ENCODE results near the gene CYTH3. TPM values are rescaled to one million over a fixed set of nuclear protein-coding genes. Genes with fewer than 3 reads are reported as not detected.
"Not testable (repeated sequence)": the region's sequence is repeated elsewhere in the genome, so short reads cannot be mapped to it uniquely, and the experiment has no call there.

CYTH3 gene, protein sequence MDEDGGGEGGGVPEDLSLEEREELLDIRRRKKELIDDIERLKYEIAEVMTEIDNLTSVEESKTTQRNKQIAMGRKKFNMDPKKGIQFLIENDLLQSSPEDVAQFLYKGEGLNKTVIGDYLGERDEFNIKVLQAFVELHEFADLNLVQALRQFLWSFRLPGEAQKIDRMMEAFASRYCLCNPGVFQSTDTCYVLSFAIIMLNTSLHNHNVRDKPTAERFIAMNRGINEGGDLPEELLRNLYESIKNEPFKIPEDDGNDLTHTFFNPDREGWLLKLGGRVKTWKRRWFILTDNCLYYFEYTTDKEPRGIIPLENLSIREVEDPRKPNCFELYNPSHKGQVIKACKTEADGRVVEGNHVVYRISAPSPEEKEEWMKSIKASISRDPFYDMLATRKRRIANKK
- 10 to 100 TPM; 26.4 to 30.2 TPM for total RNA-seq
- long read RNA-seq, full-length matches to known transcripts: 2 of 14 reads
- long read RNA-seq, partial matches to known transcripts: 2 of 14 reads
- long read RNA-seq, other reads (novel, unspliced or antisense): 10 of 14 reads

DNA sequence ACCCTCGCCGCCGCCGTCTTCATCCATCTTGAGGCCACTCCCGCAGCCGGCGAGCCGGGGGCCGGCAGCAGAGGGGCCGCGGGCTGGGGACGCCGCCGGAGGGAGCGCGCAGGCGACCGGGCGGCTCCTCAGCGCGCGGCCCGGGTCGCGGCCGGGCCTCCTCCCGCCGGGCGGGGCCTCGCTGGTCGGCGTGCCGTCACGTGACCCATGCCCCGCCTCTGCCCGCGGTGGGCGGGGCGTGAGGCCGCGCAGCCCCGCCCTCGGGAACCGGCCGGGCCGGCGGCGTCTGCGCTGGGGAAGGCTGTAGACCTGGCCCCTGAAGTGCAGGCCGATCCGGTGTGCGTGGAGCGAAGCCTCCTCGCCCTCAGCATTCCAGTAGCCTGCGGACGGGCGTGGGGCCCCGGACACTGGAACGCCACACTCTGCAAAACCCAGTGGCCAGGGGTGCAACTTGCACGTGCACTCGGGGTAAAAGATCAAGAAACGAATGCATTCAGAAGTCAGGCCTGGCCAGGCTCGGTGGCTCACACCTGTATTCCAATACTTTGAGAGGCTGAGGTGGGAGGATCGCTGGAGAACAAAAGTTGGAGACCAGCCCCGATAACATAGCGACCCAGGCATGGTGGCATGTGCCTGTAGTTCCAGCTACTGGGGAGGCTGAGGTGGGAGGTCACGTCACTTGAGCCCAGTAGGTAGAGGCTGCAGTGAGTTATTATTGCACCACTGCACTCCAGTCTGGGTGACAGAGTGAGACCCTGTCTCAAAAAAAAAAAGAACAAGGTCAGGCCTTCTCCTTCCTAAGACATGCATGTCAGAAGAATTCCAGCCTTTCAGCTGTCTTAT is at the start of gene CYTH3:
Gene CYTH3 (minus strand): TSS at position 144 of the 843 bp plus-strand sequence. CDS start 117 bp downstream, at position 27.
- DNase-seq: peak; percentile 81
- ATAC-seq: peak; percentile 96 to 97
- intact Hi-C loops (cut with DNase I): loop anchor here in 1 of 2 donors (5.0 to 10.0 kb wide), 2 partner anchors 52 to 110 kb away; no protein-coding TSS in a partner anchor

DNA sequence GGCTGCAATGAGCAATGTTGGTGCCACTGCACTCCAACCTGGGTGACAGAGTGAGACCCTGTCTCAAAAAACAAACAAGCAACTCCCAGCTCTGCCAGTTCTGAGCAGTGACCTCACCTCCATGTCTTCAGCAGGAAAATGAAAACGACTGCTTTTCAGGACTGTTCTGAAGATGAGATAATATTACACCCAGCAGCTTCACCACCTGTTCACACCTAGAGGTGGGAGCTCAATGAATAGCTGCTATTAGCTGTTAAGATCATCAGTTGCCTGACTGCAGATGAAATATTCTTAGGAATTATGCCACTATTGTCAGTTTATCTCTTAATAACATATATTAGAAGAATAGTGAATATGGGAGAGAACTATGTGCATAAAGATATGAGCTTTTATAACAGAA is 48.4 kb upstream of the CYTH3 start:
- DNase-seq: no peak

DNA sequence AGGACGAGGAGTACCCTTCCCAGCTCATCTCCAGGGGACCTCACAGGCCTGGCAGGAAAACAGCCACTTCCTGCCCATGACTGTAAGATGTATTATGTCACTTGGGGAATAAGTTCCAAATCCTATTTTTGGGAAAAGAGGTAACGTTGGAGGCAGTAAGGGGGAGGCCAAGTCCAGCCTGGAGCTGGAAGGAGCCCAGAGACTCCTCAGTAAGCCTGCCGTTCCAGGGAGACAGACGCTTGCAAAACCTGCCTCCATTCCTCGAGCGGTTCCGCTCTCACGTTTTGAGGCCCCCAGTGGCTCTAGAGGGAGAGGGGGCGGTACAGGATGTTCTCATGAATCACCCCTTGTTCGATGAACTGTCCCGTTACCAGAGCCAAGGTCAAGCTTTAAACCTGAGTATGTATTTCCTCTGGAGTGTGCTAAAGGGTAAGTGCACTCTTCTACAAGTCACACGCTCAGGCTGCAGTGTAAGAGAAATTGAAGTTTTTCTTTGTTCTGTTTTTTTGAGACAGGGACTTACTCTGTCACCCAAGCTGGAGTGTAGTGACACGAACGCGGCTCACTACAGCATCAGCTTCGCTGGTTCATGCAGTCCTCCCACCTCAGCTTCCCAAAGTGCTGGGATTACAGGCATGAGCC is 45.5 kb upstream of the CYTH3 start:
- peak; percentile 84 to 85 for ATAC-seq
- intact Hi-C loops (cut with DNase I): no loop called here
- peak; percentile 77 for DNase-seq

More for the DNA sequence above, 48.4 kb upstream of the CYTH3 start:
- ATAC-seq: no peak
- intact Hi-C loops (cut with DNase I): loop anchor here in 1 of 2 donors (10.0 kb wide), 2 partner anchors 46 to 326 kb away; partner anchors contain the start of gene CYTH3

DNA sequence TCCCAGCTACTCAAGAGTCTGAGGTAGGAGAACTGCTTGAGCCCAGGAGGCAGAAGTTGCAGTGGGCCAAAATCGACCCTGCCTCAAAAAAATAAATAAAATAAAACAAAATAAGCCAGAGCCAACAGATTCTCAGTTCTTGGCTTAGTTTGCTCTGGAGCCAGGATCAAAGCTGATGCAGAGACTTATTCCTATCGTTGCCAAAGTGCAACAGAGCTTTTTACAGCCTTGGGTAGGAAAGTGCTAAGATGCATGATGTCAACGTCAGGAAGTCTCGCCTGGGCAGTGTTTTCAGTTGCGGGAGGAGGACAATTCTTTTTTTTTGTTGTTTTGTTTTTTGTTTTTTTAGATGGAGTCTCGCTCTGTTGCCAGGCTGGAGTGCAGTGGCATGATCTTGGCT is 43.8 kb upstream of the CYTH3 start:
- intact Hi-C loops (cut with DNase I): no loop called here
- ATAC-seq: no peak
- DNase-seq: no peak

DNA sequence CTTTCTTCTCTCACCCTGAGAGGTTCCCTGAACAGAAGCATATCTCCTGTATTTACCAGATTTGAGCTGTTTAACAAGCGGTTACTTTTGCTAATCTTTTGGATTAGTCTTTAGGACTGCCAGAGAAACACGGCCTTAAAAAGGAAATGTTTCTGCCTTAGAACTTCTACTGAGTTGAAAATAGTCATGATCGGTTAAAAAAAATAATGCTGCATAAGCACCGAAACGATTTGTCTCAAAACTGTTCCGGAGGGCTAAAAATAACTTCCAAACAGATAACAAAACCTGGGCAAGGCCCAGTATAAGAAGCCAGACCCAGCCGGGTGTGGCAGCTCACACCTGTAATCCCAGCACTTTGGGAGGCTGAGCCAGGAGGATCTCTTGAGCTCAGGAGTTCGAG is 43.3 kb upstream of the CYTH3 start:
- DNase-seq (no peak), ATAC-seq (no peak)
- intact Hi-C loops (cut with DNase I): no loop called here

DNA sequence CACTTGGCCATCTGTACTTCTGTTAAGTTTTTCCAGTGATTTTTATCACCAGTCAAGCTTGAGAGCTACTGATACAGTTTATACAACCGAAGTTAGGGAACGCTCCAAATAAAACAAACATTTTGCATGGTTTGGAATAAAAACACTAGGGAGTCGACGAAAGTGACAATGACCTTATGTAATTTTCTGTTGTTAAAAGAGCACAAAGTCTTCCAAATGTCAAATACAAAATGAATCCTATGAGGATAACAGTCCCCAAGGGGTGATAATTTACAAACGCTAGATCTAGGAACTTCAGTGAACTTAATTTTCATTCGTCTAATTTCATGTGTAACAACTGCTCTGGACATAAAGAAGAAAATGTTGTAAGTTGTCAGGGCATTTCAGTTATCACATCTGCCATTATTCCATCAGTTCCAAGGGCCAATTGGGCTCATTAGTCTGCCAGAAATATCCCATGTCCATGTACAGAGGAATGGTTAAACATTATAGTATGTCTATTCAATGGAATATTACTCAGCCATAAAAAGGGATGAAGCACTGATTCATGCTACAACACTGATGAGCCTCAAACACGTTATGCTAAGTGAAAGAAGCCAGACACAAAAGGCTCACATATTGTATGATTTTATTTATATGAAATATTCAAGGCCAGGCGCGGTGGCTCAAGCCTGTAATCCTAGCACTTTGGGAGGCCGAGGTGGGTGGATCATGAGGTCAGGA is 38.0 kb upstream of the CYTH3 start:
- intact Hi-C loops (cut with DNase I): no loop called here
- ATAC-seq: no peak
- DNase-seq: no peak

DNA sequence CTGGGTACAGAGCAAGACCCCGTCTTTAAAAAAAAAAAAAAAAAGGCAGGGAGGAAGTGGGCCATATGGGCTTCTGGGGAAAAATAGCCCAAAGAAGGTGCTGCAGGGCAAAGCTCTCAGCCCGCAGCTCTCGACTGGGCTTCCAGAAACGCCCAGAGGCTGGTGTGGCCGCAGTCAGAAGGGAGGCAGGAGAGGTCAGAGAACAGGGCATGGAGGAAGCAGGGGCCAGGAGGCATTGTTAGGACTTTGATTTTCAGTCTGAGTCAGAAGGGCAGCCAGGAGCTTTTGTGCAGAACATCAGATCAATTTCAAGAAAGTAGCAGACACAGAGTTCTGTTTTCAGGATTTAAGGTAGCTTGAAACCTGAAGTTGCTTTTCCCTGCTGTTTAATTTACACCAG is 35.3 kb upstream of the CYTH3 start:
- DNase-seq: no peak
- intact Hi-C loops (cut with DNase I): no loop called here
- no peak for ATAC-seq

DNA sequence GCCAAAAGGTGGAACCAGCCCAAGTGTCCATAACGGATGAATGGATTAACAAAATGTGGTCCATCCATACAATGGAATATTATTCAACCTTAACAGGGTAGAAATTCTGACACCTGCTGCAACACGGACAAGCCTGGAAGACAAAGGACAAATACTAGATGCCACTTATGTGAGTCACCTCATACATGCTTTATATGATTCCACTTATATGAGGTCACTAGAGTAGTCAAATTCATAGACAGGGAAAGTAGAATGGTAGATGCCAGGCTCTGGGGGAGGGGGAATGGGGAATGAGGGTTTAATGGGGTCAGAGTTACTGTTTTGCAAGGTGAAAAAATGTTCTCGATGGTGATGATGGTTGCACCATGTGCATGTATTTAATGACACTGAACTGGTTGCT is 34.0 kb upstream of the CYTH3 start:
- ATAC-seq: no peak
- no peak for DNase-seq
- intact Hi-C loops (cut with DNase I): no loop called here

DNA sequence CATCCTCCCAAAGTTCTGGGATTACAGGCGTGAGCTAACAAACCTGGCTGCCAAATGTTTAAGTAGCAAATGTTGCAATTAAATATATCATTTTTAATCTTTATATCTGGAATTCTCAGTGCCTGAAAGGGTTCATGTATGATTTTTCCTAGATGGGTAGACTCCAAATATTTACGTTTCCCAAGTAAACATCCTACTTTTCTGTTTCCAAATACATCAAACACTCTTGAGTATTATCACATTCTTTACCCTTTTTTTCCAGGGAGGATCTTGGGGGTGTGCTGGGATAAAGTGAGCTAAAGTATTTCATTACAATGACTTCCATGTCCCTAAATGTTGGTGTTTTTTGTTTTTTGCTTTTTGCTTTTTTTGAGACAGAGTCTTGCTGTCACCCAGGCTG is 32.9 kb upstream of the CYTH3 start:
- DNase-seq: no peak
- no peak for ATAC-seq
- intact Hi-C loops (cut with DNase I): no loop called here

DNA sequence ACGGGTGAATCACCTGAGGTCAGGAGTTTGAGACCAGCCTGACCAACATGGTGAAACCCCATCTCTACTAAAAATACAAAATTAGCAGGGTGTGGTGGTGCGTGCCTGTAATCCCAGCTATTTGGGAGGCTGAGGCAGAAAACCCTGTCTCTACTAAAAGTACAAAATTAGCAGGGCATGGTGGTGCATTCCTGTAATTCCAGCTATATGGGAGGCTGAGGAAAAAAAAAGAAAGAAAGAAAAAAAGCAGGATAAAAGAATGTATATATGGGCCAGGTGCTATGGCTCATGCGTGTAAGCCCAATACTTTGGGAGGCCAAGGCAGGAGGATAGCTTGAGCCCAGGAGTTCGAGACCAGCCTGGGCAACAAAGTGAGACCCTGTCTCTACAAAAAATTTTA is 29.0 kb upstream of the CYTH3 start:
- DNase-seq; intact Hi-C loops (cut with DNase I); ATAC-seq: not testable (repeated sequence)

DNA sequence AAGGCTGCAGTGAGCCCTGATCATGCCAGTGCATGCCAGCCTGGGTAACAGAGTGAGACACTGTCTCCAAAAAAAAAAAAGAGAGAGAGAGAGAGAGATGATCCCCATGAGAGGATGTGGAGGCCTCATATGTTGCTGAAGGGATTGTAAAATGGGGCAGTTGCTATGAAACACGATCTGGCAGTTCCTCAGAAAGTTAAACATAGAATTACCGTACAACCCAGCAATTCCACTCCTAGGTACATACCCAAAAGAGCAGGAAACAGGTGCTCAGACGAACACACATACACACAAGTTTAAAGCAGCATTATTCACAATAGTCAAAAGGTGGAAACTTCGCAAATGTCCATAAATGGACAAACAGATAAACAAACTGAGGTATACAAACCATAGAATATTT is 27.4 kb upstream of the CYTH3 start:
- DNase-seq (no peak), ATAC-seq (no peak)
- intact Hi-C loops (cut with DNase I): no loop called here

DNA sequence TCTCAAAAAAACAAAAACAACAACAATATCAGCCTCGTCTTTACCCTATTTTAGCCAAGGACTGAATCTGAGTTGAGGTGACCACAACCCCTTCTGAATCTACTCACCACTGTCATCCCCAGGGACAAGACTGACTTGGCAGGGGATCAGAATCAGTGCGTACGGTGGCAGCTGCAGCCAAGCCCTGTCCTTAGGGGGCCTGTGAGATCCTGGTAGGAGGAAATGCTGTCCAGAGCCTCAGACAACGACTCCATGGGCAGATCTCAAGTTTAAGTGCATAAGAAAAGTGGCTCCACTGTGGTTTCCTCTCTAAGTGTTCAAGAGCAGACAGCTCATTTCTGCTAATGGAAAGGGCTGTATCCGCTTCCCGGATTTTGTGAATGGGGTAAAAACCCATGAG is 22.4 kb upstream of the CYTH3 start:
- DNase-seq (no peak), ATAC-seq (no peak)
- intact Hi-C loops (cut with DNase I): no loop called here

DNA sequence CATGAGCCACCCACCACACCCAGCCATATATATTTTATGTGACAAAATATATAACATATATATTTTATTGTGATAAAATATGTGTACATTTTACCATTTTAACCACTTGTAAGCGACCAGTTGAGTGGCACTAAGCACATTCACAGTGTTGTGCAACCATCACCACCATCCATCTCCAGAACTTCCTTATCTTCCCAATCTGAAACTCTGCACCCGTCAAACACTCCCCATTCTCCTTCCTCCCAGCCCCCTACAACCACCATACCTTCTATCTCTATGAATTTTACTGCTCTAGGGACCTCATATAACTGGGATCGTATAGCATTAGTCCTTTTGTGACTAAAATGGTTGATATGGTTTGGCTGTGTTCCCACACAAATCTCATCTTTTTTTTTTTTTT is 20.8 kb upstream of the CYTH3 start:
- DNase-seq (no peak), ATAC-seq (no peak)
- intact Hi-C loops (cut with DNase I): no loop called here

DNA sequence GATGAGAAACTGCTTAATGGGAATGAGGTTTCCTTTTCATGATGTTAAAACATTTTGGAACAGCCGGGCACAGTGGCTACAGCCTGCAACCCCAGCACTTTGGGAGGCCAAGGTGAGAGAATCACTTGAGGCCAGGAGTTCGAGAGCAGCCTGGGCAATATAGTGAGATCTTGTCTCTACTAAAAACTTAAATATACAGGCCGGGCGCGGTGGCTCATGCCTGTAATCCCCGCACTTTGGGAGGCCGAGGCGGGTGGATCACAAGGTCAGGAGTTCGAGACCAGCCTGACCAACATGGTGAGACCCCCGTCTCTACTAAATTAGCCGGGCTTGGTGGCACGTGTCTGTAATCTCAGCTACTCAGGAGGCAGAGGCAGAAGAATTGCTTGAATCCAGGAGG is 19.5 kb upstream of the CYTH3 start:
- DNase-seq; intact Hi-C loops (cut with DNase I); ATAC-seq: not testable (repeated sequence)

DNA sequence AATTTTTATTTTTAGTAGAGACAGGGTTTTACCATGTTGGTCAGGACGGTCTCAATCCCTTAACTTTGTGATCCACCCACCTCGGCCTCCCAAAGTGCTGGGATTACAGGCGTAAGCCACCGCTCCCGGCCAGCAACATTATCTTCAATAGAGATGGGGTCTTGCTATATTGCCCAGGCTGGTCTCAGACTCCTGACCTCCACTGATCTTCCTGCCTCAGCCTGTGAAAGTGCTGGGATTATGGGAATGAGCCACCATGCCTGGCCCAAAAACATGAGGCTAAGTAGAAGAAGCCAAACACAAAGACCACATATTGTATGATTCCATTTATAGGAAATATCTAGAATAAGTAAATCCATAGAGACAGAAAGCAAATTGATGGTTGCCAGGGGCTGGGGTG is 19.1 kb upstream of the CYTH3 start:
- intact Hi-C loops (cut with DNase I): no loop called here
- no peak for ATAC-seq

DNA sequence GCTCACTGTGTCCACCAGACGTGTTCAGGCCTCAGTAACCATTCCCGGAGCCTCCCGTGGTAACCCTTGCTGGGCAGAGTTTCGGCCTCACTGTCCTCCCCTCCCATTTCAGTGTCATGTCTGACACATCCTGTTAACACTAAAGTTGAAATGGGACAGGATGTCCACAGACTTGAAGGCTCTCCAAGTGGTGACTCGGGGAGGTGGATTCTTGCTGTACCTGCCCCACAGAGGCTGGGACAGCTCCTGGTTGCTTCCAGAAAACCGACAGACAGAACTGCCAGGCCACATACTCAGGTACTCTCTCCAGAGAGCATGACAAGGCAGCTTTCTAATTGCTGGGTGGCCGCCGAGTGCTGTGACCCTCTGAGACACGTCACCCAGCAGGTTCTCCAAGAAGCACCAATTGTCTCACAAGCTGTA is 17.9 kb upstream of the CYTH3 start:
- intact Hi-C loops (cut with DNase I): no loop called here
- no peak for ATAC-seq
- DNase-seq: no peak

More for the DNA sequence above, 19.1 kb upstream of the CYTH3 start:
- DNase-seq: no peak

DNA sequence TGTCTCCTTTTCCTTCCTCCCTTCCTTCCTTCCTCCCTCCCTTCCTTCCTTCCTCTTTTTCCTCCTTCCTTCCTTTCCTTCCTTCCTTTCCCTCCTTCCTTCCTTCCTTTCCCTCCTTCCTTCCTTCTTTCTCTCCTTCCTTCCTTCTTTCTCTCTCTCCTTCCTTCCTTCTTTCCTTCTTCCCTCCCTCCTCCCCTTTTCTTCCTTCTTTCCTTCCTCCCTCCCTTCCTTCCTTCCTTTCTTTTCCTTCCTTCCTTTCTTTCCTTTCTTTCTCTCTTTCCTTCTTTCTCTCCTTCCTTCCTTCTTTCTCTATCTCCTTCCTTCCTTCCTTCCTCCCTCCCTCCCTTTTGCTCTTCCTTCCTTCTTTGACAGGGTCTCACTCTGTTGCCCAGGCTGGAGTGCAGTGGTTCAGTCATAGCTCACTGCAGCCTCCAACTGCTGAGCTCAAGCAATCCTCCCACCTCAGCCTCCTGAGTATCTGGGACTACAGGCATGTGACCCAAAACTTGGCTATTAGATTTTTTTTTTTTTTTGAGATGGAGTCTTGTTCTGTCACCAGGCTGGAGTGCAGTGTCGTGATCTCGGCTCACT is 15.9 kb upstream of the CYTH3 start:
- ATAC-seq (no peak), DNase-seq (no peak)
- intact Hi-C loops (cut with DNase I): no loop called here

DNA sequence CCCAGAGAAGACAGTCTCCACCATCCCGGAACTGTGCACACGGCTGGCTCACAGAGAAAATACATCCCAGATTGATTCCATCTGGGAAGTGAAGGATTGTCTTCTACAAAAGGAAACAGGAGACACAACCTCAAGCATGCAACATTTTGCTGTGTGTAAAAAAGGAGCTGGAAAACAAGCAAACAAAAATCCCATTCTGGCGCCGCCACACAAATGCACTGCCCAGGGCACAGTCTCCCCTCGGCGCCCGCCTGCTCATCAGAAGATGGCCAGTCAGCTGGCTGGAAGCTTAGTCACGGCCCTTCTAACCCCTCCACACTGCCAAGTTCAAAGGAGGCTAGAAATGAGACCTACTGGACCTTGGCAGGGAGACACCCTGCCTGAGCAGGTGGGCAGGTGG is 14.1 kb upstream of the CYTH3 start:
- ATAC-seq: no peak
- DNase-seq: no peak
- intact Hi-C loops (cut with DNase I): no loop called here

All from left cardiac atrium (tissue), 4 donors.